GM18520 (cell line): Measurements from ENCODE around the gene CCT6B.

Experiments used
- ATAC-seq: cut with Tn5 transposase; IDR thresholded peaks from one replicate; pipeline ENCODE4 v1.9.1; 2021; ENCODE audit not compliant: unreplicated experiment

Gene CCT6B

GRCh38 chr17:34892461-34893249 lies 68.6 kb downstream of the CCT6B start:
- ATAC-seq: no peak

GRCh38 chr17:34886831-34887230 lies 74.4 kb downstream of the CCT6B start:
- ATAC-seq: no peak

GRCh38 chr17:34885076-34885475 lies 76.2 kb downstream of the CCT6B start:
- ATAC-seq: no peak

GRCh38 chr17:34884597-34884996 lies 76.7 kb downstream of the CCT6B start:
- no peak for ATAC-seq

GRCh38 chr17:34883106-34884000 lies 77.9 kb downstream of the CCT6B start:
- no peak for ATAC-seq

- ATAC-seq: no peak
Observed at GRCh38 chr17:34879146-34879545, 82.1 kb downstream of the CCT6B start.
